Right lobe of liver (tissue), 4 donors: Measurements from ENCODE around the gene IL9R.
"Not testable (repeated sequence)": the region's sequence is repeated elsewhere in the genome, so short reads cannot be mapped to it uniquely, and the experiment has no call there.

Experiments
- CTCF ChIP-seq, 4 donors: fragments of 200-600 bp in 3 of 4; fragments of 450-650 bp in 1 of 4; IDR thresholded peaks; one replicate each; pipeline versions ENCODE4 v1.5.1 to v1.8.0; 2016 to 2022; ENCODE audit warnings: antibody characterized with exemption in 4 of 4, mild to moderate bottlenecking in 2 of 4
- POLR2A ChIP-seq: fragments of 450-650 bp; IDR thresholded peaks from one replicate; pipeline ENCODE4 v1.6.1; 2017; ENCODE audit warnings: antibody characterized with exemption, mild to moderate bottlenecking
- donor health status: DM: no; HTN: no; CAD: no.
- donor health status: DM: no; HTN: no; CAD: no.
- donor health status: DM: no; HTN: yes; CAD: no.

- TF ChIP-seq CTCF (IDR thresholded peaks at IDR 0.05); POLR2A: not testable (repeated sequence)
Observed at GRCh38 chrX:156029296-156029695, 31.8 kb downstream of the IL9R start.
